ENCODE data around the gene MGLL. TPM values are rescaled to one million over a fixed set of nuclear protein-coding genes. Genes with fewer than 3 reads are reported as not detected.

Gene MGLL
- total RNA-seq, 1 donor from 2014 or later, result 61.0 TPM

GRCh38 chr3:127732303-127732702, 90.0 kb downstream of the MGLL start:
- Mint-ChIP-seq H3K4me1 (ENCODE audit: low read depth) (peaks cover 59% of the 10 kb centered on the region), H3K27ac (ENCODE audit: unreplicated experiment) (peak overlapping the region; percentile 37), H3K27me3 (ENCODE audit: low read depth) (no peaks in the 10 kb centered on the region), H3K4me3 (ENCODE audit: unreplicated experiment) (no peak overlapping the region), H3K9me3 (ENCODE audit: low read depth) (no peaks in the 10 kb centered on the region), H3K36me3 (ENCODE audit: low read depth) (peaks cover 1% of the 10 kb centered on the region)
- TF ChIP-seq CTCF (IDR thresholded peaks at IDR 0.05), result no peak
- no peak for DNase-seq (ENCODE audit: low spot score)

GRCh38 chr3:127731546-127732289, 90.6 kb downstream of the MGLL start:
- Mint-ChIP-seq H3K27ac (ENCODE audit: unreplicated experiment) (peak overlapping the region; percentile 37), H3K4me1 (ENCODE audit: low read depth) (peaks cover 59% of the 10 kb centered on the region), H3K36me3 (ENCODE audit: low read depth) (peaks cover 1% of the 10 kb centered on the region), H3K27me3 (ENCODE audit: low read depth) (no peaks in the 10 kb centered on the region), H3K9me3 (ENCODE audit: low read depth) (no peaks in the 10 kb centered on the region), H3K4me3 (ENCODE audit: unreplicated experiment) (no peak overlapping the region)
- no peak for DNase-seq (ENCODE audit: low spot score)
- no peak for TF ChIP-seq CTCF (IDR thresholded peaks at IDR 0.05)

GRCh38 chr3:127730666-127731295, 91.5 kb downstream of the MGLL start:
- no peak for TF ChIP-seq CTCF (IDR thresholded peaks at IDR 0.05)

DNA sequence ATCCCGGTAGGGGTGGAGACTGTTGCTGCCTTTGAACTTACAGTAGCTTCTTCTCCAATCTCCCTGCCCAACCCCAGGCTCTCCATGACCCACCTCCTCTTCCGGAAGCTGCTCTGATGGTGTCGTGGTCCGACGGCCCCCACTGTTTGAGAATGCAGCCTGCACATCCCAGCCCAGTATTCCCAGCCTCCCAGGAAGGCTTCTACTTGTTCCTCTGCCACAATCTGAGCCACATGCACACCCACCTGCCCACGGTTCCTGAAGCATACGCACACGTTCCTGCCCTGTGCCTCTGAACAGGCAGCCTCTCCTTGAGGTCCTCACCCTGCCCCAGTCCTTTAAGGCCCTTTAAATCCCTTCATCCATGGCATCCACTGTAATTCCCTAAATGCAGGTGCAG, 92.1 kb downstream of the MGLL start:
- H3K4me3 Mint-ChIP-seq (ENCODE audit: unreplicated experiment), result no peak overlapping the region
- H3K9me3 Mint-ChIP-seq (ENCODE audit: low read depth), result no peaks in the 10 kb centered on the region
- H3K36me3 Mint-ChIP-seq (ENCODE audit: low read depth), result no peaks in the 10 kb centered on the region
- no peak for DNase-seq (ENCODE audit: low spot score)
- no peak for TF ChIP-seq CTCF (IDR thresholded peaks at IDR 0.05)
- no peak overlapping the region for H3K27ac Mint-ChIP-seq (ENCODE audit: unreplicated experiment)
- H3K27me3 Mint-ChIP-seq (ENCODE audit: low read depth), result no peaks in the 10 kb centered on the region
- H3K4me1 Mint-ChIP-seq (ENCODE audit: low read depth), result peaks cover 44% of the 10 kb centered on the region

More at GRCh38 chr3:127730666-127731295, 91.5 kb downstream of the MGLL start:
- DNase-seq (ENCODE audit: low spot score), result no peak
- Mint-ChIP-seq H3K9me3 (ENCODE audit: low read depth) (no peaks in the 10 kb centered on the region), H3K27ac (ENCODE audit: unreplicated experiment) (no peak overlapping the region), H3K4me3 (ENCODE audit: unreplicated experiment) (no peak overlapping the region), H3K4me1 (ENCODE audit: low read depth) (peaks cover 50% of the 10 kb centered on the region), H3K36me3 (ENCODE audit: low read depth) (no peaks in the 10 kb centered on the region), H3K27me3 (ENCODE audit: low read depth) (no peaks in the 10 kb centered on the region)

- H3K4me1 Mint-ChIP-seq (ENCODE audit: low read depth), result peaks cover 38% of the 10 kb centered on the region
- peaks cover 4% of the 10 kb centered on the region for H3K36me3 Mint-ChIP-seq (ENCODE audit: low read depth)
- DNase-seq (ENCODE audit: low spot score), result no peak
- H3K9me3 Mint-ChIP-seq (ENCODE audit: low read depth), result no peaks in the 10 kb centered on the region
- no peak for TF ChIP-seq CTCF (IDR thresholded peaks at IDR 0.05)
- no peak overlapping the region for H3K4me3 Mint-ChIP-seq (ENCODE audit: unreplicated experiment)
- H3K27ac Mint-ChIP-seq (ENCODE audit: unreplicated experiment), result no peak overlapping the region
- no peaks in the 10 kb centered on the region for H3K27me3 Mint-ChIP-seq (ENCODE audit: low read depth)
Observed at GRCh38 chr3:127729556-127730056, 92.7 kb downstream of the MGLL start.
